Measurements from ENCODE around the gene EDAR.

EDAR gene

GRCh38 chr2:108923019-108923700, 65.9 kb downstream of the EDAR start:
- DNase-seq: no peak

- no peak for DNase-seq
Measured at GRCh38 chr2:108922141-108922915, 66.7 kb downstream of the EDAR start.

- DNase-seq: no peak
Measured at GRCh38 chr2:108921096-108922030, 67.7 kb downstream of the EDAR start.

GRCh38 chr2:108920686-108921085, 68.3 kb downstream of the EDAR start:
- no peak for DNase-seq

- no peak for DNase-seq
Measured at GRCh38 chr2:108919571-108920373, 69.2 kb downstream of the EDAR start.

- DNase-seq: no peak
Measured at GRCh38 chr2:108918941-108919341, 70.1 kb downstream of the EDAR start.

GRCh38 chr2:108918156-108918874, 70.7 kb downstream of the EDAR start:
- DNase-seq: no peak

- no peak for DNase-seq
Measured at GRCh38 chr2:108917526-108917925, 71.5 kb downstream of the EDAR start.

GRCh38 chr2:108916796-108917421, 72.1 kb downstream of the EDAR start:
- no peak for DNase-seq

- no peak for DNase-seq
Measured at GRCh38 chr2:108916122-108916795, 72.8 kb downstream of the EDAR start.

- no peak for DNase-seq
Measured at GRCh38 chr2:108912629-108912902, 76.5 kb downstream of the EDAR start.

- no peak for DNase-seq
Measured at GRCh38 chr2:108911807-108912628, 77.0 kb downstream of the EDAR start.

- DNase-seq: no peak
Measured at GRCh38 chr2:108911401-108911800, 77.6 kb downstream of the EDAR start.

- DNase-seq: no peak
Measured at GRCh38 chr2:108910541-108911396, 78.3 kb downstream of the EDAR start.

- no peak for DNase-seq
Measured at GRCh38 chr2:108910011-108910431, 79.0 kb downstream of the EDAR start.

- DNase-seq: no peak
Measured at GRCh38 chr2:108909275-108909823, 79.7 kb downstream of the EDAR start.

GRCh38 chr2:108908713-108909070, 80.3 kb downstream of the EDAR start:
- DNase-seq: no peak

- no peak for DNase-seq
Measured at GRCh38 chr2:108907822-108908712, 81.0 kb downstream of the EDAR start.
